Superior temporal gyrus (tissue), 1 donor: ENCODE measurements around the gene DHRS12.

Experiments
- DNase-seq: peaks from one replicate; pipeline ENCODE4 v3.0.0-alpha.2; 2016; ENCODE audit errors: extremely low spot score

DHRS12 gene

GRCh38 chr13:51728275-51728673 is 75.7 kb downstream of the DHRS12 start:
- no peak for DNase-seq

DNA sequence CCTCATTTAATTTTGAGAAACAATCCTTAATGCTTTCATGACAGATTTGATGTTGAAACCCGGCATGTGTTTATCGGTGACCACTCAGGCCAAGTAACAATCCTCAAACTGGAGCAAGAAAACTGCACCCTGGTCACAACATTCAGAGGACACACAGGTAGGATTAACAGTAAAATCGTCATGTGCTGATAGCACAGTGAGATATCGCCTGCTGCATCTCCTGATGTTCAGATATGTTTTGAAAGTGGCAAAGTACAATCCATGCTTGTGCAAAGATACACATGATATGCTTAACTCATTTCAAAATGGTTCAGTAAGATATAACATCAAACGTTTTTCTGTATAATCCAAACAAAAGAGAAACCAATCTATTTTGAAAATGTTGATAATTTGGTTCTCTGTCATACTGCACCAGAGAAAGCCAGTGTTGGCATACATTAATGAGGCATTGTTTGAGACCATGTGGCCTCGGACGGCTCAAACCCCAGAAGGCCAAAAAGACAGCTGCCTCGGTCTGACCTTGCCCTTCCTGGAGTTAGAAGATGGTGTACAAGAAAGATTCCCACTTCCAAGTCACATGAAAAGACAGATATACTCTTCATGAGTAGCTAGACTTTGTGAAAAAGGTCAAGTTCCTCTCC is 76.2 kb downstream of the DHRS12 start:
- peak; percentile 87 for DNase-seq

GRCh38 chr13:51726446-51727193 is 77.3 kb downstream of the DHRS12 start:
- no peak for DNase-seq

GRCh38 chr13:51724721-51725120 is 79.2 kb downstream of the DHRS12 start:
- no peak for DNase-seq

DNA sequence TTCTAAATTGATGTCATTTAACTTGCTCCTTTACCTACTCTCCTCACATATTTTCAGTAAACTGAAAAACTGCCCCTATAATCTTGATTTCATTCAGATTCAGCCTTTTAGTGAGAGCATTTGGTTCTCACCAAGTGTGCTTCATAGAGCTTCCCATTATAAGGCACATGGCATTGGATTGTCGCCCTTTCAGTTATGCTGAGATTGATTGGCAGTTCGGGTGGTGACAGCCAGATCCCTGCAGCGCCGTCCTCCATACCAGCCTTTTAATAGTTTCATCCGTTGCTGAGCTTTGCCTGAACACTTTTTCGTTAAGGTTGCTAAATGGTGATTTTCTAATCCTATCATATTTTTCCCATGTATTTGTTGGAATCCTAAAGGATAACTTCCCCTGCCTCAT is 80.4 kb downstream of the DHRS12 start:
- DNase-seq: peak; percentile 70

- no peak for DNase-seq
Observed at GRCh38 chr13:51721496-51721895, 82.5 kb downstream of the DHRS12 start.

- no peak for DNase-seq
Observed at GRCh38 chr13:51719394-51719793, 84.6 kb downstream of the DHRS12 start.
